ENCODE results near the gene NRXN3.

The NRXN3 gene

DNA sequence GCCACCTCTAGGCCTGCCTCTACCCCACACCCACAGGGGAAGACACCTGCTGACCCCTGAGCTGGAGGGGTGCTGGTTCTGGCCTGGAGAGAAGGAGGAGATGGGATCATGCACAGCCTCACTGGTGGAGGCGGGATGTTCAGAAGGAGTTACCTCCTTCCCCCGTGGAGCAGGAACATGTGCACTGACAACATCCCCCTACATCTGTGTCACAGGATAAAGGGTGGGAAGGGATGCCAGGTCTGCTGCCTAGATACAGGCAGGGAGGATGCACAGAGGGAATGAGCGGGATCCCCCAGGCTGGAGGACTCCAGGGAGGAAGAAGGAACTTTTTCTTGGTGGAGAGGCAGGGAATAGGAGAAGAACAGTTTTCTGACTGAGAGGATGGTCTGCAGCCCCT is 8.8 kb downstream of the NRXN3 start:
- TF ChIP-seq, protein P1, sequence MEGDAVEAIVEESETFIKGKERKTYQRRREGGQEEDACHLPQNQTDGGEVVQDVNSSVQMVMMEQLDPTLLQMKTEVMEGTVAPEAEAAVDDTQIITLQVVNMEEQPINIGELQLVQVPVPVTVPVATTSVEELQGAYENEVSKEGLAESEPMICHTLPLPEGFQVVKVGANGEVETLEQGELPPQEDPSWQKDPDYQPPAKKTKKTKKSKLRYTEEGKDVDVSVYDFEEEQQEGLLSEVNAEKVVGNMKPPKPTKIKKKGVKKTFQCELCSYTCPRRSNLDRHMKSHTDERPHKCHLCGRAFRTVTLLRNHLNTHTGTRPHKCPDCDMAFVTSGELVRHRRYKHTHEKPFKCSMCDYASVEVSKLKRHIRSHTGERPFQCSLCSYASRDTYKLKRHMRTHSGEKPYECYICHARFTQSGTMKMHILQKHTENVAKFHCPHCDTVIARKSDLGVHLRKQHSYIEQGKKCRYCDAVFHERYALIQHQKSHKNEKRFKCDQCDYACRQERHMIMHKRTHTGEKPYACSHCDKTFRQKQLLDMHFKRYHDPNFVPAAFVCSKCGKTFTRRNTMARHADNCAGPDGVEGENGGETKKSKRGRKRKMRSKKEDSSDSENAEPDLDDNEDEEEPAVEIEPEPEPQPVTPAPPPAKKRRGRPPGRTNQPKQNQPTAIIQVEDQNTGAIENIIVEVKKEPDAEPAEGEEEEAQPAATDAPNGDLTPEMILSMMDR (IDR thresholded peaks at IDR 0.05; ENCODE audit: borderline replicate concordance, control extremely low read depth, extremely low read depth, insufficient read depth, missing control alignments): no peak
- no peak for DNase-seq (ENCODE audit: low spot score)
- in situ Hi-C loops (cut with MboI; ENCODE audit: low sequenced_read_pairs, unreplicated experiment): no loop called here

DNA sequence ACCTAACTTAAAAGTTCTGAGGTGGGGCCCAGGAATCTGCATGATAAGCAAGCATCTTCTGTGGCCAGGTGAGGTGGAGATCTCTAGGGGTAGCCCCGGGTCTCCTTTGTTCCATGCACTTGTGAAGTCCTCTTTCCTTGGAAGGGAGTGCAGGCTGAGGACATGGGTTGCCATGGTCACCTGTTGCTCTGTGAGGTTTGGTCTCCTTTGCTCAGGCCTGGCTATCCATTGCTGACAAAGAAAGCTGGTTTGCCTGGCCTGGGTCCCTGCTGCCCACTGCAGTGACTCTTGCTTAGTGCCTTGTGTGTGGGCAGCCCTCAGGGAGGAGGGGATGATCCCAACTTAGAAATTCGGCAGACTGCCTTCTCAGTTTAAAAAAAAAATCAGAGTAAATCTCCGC is 11.1 kb downstream of the NRXN3 start:
- TF ChIP-seq, protein P1 (IDR thresholded peaks at IDR 0.05; ENCODE audit: borderline replicate concordance, control extremely low read depth, extremely low read depth, insufficient read depth, missing control alignments): no peak
- no peak for DNase-seq (ENCODE audit: low spot score)
- in situ Hi-C loops (cut with MboI; ENCODE audit: low sequenced_read_pairs, unreplicated experiment): no loop called here

DNA sequence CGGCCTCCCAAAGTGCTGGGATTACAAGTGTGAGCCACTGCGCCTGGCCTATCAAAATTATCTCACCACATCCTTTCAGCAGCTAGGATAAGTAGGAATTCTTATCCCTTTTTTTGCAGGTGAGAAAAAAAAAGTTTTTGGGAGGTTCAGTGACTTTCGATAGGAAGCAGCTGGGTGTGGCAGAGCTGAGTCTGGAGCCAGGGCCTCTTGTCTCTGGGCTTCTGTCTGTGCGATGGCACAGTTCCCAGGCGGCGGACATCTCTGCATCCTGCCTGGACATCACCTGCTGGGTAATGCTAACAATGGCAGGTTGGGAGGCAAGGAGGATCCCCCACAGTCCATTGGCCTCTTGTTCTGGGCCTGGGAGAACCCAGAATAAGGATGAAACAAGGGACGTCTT is 12.5 kb downstream of the NRXN3 start:
- TF ChIP-seq, protein P1 (IDR thresholded peaks at IDR 0.05; ENCODE audit: borderline replicate concordance, control extremely low read depth, extremely low read depth, insufficient read depth, missing control alignments): no peak
- no peak for DNase-seq (ENCODE audit: low spot score)
- in situ Hi-C loops (cut with MboI; ENCODE audit: low sequenced_read_pairs, unreplicated experiment): no loop called here

DNA sequence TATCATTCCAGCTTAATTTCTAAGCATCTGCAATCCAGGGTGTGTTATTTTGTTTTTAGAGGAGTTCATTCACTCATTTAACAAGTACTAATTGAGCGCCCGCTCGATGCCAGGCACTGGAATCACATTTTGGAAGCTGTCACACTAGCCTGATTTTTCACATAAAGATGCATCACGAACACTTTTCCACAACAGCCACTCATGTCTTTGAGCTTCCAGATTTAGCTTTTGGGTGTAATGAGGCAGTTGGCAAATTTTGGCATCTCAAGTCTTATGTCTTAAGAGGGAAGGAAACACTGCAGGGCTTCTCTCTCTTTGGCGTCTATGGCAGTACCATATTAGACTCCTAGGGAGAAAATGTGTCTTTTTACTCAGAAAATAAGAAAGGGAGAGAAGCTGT is 14.0 kb downstream of the NRXN3 start:
- DNase-seq (ENCODE audit: low spot score): no peak
- TF ChIP-seq, protein P1 (IDR thresholded peaks at IDR 0.05; ENCODE audit: borderline replicate concordance, control extremely low read depth, extremely low read depth, insufficient read depth, missing control alignments): no peak
- in situ Hi-C loops (cut with MboI; ENCODE audit: low sequenced_read_pairs, unreplicated experiment): no loop called here

DNA sequence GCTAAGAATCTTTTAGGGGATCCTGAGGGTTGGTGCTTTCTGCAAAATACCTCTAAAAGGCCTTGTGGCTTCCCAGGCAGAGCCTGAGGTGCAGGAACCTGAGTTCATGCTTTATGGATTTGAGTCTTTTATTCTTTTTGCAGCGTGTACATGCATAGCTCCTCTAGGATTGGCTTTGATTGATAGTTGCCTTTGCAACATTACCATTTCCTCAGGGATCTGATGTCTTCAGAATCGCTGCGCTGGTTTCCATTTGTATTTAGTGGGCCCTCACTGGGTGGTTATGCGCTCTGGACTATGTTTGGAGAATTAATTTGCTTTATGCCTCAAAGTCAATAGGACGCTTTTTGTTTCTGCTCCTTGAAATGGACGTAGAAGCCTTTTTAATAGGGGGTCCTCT is 16.1 kb downstream of the NRXN3 start:
- TF ChIP-seq, protein P1 (IDR thresholded peaks at IDR 0.05; ENCODE audit: borderline replicate concordance, control extremely low read depth, extremely low read depth, insufficient read depth, missing control alignments): no peak
- in situ Hi-C loops (cut with MboI; ENCODE audit: low sequenced_read_pairs, unreplicated experiment): no loop called here
- DNase-seq (ENCODE audit: low spot score): no peak

DNA sequence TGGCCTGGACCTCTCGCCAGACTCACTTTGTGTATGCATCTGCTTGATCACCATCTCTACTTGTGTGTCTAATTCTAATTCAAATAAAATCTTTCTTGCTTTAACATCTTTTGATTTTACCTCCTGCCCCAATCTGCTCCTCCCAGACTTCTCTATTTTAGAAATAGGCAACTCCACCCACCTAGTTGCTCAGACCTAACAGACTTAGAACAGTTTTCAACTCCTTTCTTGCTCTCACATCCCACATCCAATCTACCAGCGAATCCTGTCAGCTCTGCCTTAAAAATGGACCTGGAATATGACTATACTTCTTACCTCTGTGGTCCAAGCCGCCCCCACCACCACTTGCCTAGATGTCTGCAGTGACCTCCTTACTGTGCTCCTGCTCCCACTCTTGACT is 18.7 kb downstream of the NRXN3 start:
- TF ChIP-seq, protein P1 (IDR thresholded peaks at IDR 0.05; ENCODE audit: borderline replicate concordance, control extremely low read depth, extremely low read depth, insufficient read depth, missing control alignments): no peak
- in situ Hi-C loops (cut with MboI; ENCODE audit: low sequenced_read_pairs, unreplicated experiment): no loop called here
- DNase-seq (ENCODE audit: low spot score): no peak

DNA sequence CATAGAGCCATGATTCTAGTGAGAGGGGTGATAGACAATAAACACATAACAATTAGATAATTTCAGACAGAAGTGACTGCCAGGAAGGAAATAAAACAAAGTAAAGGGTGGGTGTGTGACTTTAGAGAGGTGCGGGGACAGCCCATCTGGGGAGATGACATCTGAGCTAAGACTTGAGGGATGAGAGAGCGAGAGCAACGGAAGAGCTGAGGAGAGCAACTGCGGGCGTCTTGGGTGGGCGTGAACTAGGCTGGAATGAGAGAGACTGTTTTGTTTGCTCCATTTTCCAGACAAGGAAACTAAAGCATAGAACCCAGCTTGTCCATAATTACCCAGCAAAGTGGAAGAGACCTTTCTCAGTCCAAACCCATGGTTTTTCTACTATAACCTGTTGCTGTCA is 25.3 kb downstream of the NRXN3 start:
- in situ Hi-C loops (cut with MboI; ENCODE audit: low sequenced_read_pairs, unreplicated experiment): no loop called here
- TF ChIP-seq, protein P1 (IDR thresholded peaks at IDR 0.05; ENCODE audit: borderline replicate concordance, control extremely low read depth, extremely low read depth, insufficient read depth, missing control alignments): no peak
- DNase-seq (ENCODE audit: low spot score): no peak
